HG02642 (cell line): Measurements from ENCODE around the gene TBL1X.

ENCODE experiments used
- ATAC-seq: cut with Tn5 transposase; IDR thresholded peaks from one replicate; pipeline ENCODE4 v1.9.1; 2021; ENCODE audit warnings: mild to moderate bottlenecking; ENCODE audit not compliant: unreplicated experiment, poor library complexity

Gene TBL1X

DNA sequence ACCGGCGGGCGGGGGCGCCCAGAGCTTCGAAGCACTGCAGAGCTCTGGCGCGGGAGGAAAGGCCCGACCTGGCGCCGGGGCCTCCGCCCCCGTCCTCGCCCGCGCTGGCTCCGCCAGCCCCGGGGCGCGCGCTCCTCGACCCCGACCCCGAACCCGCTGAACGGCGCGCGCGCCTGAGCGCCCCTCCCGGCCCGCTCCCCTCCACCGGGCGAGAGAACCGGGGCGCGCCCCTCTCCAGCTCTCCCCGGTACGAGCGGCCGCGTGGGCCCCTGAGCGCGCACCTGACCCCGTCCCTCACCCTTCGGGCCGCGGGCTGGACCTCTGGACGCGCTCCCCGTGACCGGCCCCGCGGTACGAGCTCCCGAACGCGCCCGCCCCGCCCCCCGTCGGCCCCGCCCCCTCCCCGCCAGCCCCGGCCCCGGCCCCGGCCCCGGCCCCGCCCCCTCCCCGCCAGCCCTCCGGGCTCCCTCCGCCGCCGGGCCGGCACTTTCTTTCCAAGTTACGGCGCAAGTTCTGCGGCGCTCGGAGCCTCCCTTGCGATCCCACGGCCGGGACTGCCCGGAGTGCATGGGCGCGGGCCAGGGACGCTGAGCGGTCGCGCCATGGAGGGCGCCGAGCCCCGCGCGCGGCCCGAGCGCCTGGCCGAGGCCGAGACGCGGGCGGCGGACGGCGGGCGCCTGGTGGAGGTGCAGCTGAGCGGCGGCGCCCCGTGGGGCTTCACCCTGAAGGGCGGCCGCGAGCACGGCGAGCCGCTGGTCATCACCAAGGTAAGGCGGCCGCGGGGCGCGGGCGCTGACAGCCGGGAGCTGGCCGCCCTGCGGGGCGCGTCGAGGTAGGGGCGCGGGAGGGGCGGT, 321.3 kb downstream of the TBL1X start, which contains the start of gene SHROOM2:
SHROOM2 (plus strand) TSS at position 486 of the 854 bp plus-strand sequence; CDS start at position 603, 117 bp downstream.
- ATAC-seq, result no peak

DNA sequence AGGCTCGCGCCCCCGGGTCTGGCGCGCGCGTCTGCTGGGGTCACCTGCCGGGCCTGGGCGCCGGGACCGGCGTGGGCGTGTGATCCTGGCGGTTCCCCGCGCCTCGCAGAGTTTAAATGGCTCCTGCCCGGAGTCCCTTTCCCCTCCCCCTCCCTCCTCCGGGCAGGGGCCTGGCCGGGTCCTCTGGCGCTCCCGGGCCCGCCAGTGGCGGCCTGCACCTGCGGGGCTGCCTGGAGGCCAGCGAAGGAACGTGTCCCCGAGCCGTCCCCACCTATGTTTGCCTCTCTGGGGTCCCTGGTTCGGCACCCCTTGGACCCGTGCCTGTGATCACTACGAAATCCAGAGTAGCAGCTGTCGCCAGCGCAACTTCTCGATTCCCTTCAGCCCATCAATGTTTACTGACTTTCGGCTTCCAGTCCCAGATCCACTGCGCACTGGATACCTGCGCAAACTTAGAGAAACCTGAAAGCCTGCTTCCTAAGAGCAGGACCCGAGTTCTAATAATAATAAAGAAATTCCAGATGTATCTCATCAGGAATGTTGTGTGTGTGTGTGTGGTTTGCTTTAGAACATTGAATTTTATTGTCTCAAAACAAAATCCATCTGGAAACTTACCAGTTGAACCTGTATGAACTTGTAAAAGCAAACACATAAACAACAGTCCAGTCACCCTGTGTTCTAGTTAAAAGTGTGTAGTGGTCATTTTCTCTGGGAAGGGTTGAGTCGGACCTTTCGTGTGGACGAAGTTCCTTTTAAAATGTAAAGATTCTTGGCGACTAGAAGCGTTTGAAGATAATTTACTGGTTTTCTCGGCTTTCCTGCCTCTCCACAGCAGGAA, 322.2 kb downstream of the TBL1X start:
- no peak for ATAC-seq

DNA sequence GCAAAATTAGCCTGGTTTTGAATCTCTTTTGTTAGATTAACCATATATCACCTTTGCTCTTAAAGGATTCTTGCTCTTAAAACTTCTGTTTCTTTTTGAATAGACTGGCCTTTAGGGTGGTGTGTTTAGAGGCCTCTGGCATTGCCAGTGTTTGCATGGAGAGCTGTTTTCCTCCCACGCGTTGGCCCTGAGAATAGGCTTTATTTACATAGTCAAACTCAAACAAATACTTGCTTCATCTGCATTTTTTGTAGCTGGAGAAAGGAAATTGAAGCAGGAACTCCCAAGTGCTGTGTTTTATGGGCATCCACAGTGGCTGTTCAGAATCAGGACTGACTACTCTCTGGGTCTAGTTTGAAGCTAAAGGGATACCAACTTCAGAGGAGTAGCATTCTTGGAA, 324.1 kb downstream of the TBL1X start:
- no peak for ATAC-seq

DNA sequence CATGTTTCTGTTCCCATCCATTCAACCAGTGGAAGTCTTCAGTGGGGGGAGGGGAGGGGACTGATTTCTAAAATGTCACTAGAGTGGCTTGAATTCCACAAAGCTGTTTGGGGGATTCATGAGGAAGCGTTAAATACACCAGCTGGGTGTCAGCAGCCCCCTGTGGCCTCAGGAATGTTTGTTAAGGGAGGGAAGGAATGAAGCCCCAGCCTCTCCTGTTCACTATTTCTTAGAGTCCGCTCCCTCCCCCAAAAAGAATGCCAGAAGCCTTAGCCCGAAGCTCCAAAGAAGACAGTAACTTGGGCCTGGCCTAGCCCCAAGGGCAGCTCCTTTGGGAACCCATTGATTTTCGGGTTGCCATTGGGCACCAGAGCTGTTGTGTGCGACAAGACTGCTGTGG, 324.7 kb downstream of the TBL1X start:
- ATAC-seq, result no peak
